A549 (cell line): ENCODE data around the gene SHISAL1.

Experiments
- ATOH8 ChIP-seq: fragments of 250-450 bp; sonication (Bioruptor Pico); IDR thresholded peaks from 2 replicates; pipeline ENCODE4 v1.5.0; 2020; ENCODE audit warnings: low read depth, mild to moderate bottlenecking, moderate library complexity
- CBX2 ChIP-seq: fragments of 200-600 bp; sonication (generic); IDR thresholded peaks from 2 replicates; pipeline ENCODE4 v1.6.1; 2016; ENCODE audit warnings: low read depth, mild to moderate bottlenecking, borderline replicate concordance
- CTCF ChIP-seq: fragments of >200 bp; sonication (Bioruptor Twin); formaldehyde crosslinking; IDR thresholded peaks from 3 replicates; pipeline ENCODE4 v1.5.1; 2016
- EP300 ChIP-seq, 2 experiments: fragments of >200 bp; sonication (Bioruptor Twin); formaldehyde crosslinking; IDR thresholded peaks; 2 replicates in 1 of 2; 3 replicates in 1 of 2; pipeline ENCODE4 v1.6.1; 2016 to 2017
- FOSL2 ChIP-seq, 2 experiments: fragments of 450-650 bp in 1 of 2; fragments of >200 bp in 1 of 2; sonication (Bioruptor Twin) in 1 of 2; formaldehyde crosslinking; IDR thresholded peaks; 2 replicates each; pipeline versions ENCODE4 v1.5.0 to v1.6.1; 2016 to 2020; ENCODE audit warnings: mild to moderate bottlenecking in 1 of 2, moderate library complexity in 1 of 2
- HDAC2 ChIP-seq: fragments of 200-600 bp; sonication (generic); IDR thresholded peaks from 2 replicates; pipeline ENCODE4 v1.6.1; 2016
- JUNB ChIP-seq: fragments of >200 bp; sonication (Bioruptor Twin); formaldehyde crosslinking; IDR thresholded peaks from 2 replicates; pipeline ENCODE4 v1.6.1; 2016
- NFE2L2 ChIP-seq: fragments of 150-350 bp; conservative IDR thresholded peaks from 2 replicates; pipeline ENCODE4 v1.6.1; 2014; ENCODE audit warnings: low read length
- POLR2A ChIP-seq: IDR thresholded peaks from 2 replicates; pipeline ENCODE4 v1.6.1; 2012; ENCODE audit warnings: mild to moderate bottlenecking, low read length
- POLR2AphosphoS2 ChIP-seq: conservative IDR thresholded peaks from 2 replicates; pipeline ENCODE4 v1.6.1; 2012; ENCODE audit warnings: low read length, improper control_type of control experiment, inconsistent platforms
- REST ChIP-seq: fragments of 200-600 bp; sonication (generic); IDR thresholded peaks from 2 replicates; pipeline ENCODE4 v1.6.1; 2016; ENCODE audit warnings: antibody characterized with exemption, mild to moderate bottlenecking, moderate library complexity
- RFX5 ChIP-seq: fragments of 450-650 bp; IDR thresholded peaks from 2 replicates; pipeline ENCODE4 v1.7.1; 2014; ENCODE audit warnings: antibody characterized with exemption, mild to moderate bottlenecking, moderate library complexity
- SMC3 ChIP-seq: fragments of >200 bp; sonication (Bioruptor Twin); formaldehyde crosslinking; IDR thresholded peaks from 3 replicates; pipeline ENCODE4 v1.6.1; 2018; ENCODE audit warnings: inconsistent platforms
- ZSCAN20 ChIP-seq: fragments of 250-450 bp; sonication (Bioruptor Pico); IDR thresholded peaks from 2 replicates; pipeline ENCODE4 v1.8.0; 2022; ENCODE audit warnings: mild to moderate bottlenecking, moderate library complexity

- TF ChIP-seq SMC3: no peak
- no peak for TF ChIP-seq CTCF
- TF ChIP-seq POLR2A: no peak
- TF ChIP-seq NFE2L2: no peak
- no peak for TF ChIP-seq FOSL2 (IDR thresholded peaks at IDR 0.05)
- no peak for TF ChIP-seq FOSL2 (CRISPR knock-in tag; IDR thresholded peaks at IDR 0.05)
- no peak for TF ChIP-seq HDAC2
- TF ChIP-seq REST: no peak
- no peak for TF ChIP-seq EP300 (IDR thresholded peaks at IDR 0.05)
- TF ChIP-seq CBX2: no peak
- no peak for TF ChIP-seq JUNB
- TF ChIP-seq ZSCAN20 (CRISPR knock-in tag): no peak
- no peak for TF ChIP-seq ATOH8 (CRISPR knock-in tag)
- no peak for TF ChIP-seq POLR2AphosphoS2
- TF ChIP-seq RFX5: no peak
These were observed 44.9 kb downstream of the SHISAL1 start for GRCh38 chr22:44267856-44268255.
